ENCODE data around the gene RAB9A. TPM values are rescaled to one million over a fixed set of nuclear protein-coding genes. Genes with fewer than 3 reads are reported as not detected.
"Not testable (repeated sequence)": the region's sequence is repeated elsewhere in the genome, so short reads cannot be mapped to it uniquely, and the experiment has no call there.

The RAB9A gene
- total RNA-seq, 2 experiments from 2014 or later: 24.9 to 31.4 TPM

DNA sequence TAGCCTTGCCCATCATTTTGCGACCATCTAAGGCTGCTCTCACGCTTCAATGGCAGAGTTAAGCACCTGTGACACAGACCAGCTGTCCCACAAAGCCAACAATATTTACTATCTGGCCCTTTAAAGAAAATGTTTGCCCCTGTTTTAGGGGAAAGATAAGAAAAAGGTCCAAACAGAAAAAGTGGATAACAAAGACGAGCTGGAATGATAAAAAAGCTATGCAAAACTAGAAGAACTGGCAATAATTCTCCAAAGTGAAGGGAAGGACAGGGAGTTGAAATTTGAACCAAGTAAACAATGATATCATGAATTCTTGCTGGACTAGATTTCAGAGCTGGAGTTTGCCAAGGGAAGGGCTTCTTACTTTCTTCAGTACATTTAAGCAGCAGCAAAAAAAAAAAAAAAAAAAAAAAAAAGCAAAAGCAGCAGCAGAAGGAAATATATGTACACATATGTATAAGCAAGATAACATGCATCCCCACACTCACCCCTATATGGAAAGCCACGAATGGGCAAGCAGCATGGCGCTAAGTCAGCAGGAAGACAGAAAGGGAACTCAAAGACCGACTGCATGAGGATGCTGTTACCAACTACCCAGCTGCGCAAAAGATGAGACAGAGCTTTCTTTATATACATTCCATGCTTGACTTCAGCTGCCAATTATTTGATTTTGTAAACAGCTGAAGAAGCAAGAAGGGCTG is 33.0 kb downstream of the RAB9A start:
- ChIA-PET CTCF (no interaction called here), POLR2A (no interaction called here)
- H3K27ac Mint-ChIP-seq: no peak overlapping the region
- H3K36me3 Mint-ChIP-seq (ENCODE audit: low read depth): peaks cover 49% of the 10 kb centered on the region
- DNase-seq: no peak
- intact Hi-C loops (cut with DNase I, micrococcal nuclease): no loop called here
- peaks cover 2% of the 10 kb centered on the region for H3K9me3 Mint-ChIP-seq (ENCODE audit: low read depth)
- no peak for ATAC-seq
- H3K4me1 Mint-ChIP-seq: peaks cover 39% of the 10 kb centered on the region
- no peak overlapping the region for H3K4me3 Mint-ChIP-seq
- H3K27me3 Mint-ChIP-seq: no peaks in the 10 kb centered on the region

DNA sequence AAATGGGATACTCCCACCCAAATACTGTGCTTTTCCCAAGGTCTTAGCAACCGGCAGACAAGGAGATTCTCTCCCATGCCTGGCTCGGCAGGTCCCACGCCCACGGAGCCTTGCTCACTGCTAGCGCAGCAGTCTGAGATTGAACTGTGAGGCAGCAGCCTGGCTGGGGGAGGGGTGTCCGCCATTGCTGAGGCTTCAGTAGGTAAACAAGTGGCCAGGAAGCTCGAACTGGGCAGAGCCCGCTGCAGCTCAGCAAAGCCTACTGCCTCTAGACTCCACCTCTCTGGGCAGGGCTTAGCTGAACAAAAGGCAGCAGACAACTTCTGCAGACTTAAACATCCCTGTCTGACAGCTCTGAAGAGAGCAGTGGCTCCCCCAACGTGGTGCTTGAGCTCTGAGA is 36.0 kb downstream of the RAB9A start:
- POLR2A ChIA-PET; intact Hi-C loops (cut with DNase I, micrococcal nuclease): not testable (repeated sequence)

DNA sequence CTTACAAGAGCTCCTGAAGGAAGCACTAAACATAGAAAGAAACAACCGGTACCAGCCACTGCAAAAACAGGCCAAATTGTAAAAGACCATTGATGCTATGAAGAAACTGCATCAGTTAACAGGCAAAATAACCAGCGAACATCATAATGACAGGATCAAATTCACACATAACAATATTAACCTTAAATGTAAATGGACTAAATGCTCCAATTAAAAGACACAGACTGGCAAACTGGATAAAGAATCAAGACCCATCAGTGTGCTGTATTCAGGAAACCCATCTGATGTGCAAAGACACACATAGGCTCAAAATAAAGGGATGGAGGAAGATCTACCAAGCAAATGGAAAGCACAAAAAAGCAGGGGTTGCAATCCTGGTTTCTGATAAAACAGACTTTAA is 37.7 kb downstream of the RAB9A start:
- POLR2A ChIA-PET; ATAC-seq; H3K27me3 Mint-ChIP-seq; H3K9me3 Mint-ChIP-seq (ENCODE audit: low read depth); DNase-seq; H3K4me3 Mint-ChIP-seq: not testable (repeated sequence)
- Mint-ChIP-seq H3K36me3 (ENCODE audit: low read depth) (peaks cover 74% of the 10 kb centered on the region), H3K27ac (peak overlapping the region; percentile 65), H3K4me1 (peaks cover 60% of the 10 kb centered on the region)
- CTCF ChIA-PET: interaction anchor here (0.7 kb wide), 1 partner anchor 15 kb away, joined by 3 read pairs; no protein-coding TSS in a partner anchor
- intact Hi-C loops (cut with DNase I, micrococcal nuclease): loop anchor here in 1 of 2 experiments (1.0 kb wide), 1 partner anchor 8 kb away; the partner anchor contains the start of genes OFD1 and TRAPPC2

More for the DNA sequence above, 36.0 kb downstream of the RAB9A start:
- ATAC-seq; H3K9me3 Mint-ChIP-seq (ENCODE audit: low read depth); H3K4me3 Mint-ChIP-seq; H3K27me3 Mint-ChIP-seq: not testable (repeated sequence)
- H3K27ac Mint-ChIP-seq: peak overlapping the region; percentile 25
- CTCF ChIA-PET: interaction anchor here (0.6 to 1.3 kb wide), 2 partner anchors 9 to 778 kb away, joined by 3 read pairs; no protein-coding TSS in a partner anchor
- peaks cover 49% of the 10 kb centered on the region for H3K4me1 Mint-ChIP-seq
- DNase-seq: peak; percentile 65
- peaks cover 65% of the 10 kb centered on the region for H3K36me3 Mint-ChIP-seq (ENCODE audit: low read depth)

DNA sequence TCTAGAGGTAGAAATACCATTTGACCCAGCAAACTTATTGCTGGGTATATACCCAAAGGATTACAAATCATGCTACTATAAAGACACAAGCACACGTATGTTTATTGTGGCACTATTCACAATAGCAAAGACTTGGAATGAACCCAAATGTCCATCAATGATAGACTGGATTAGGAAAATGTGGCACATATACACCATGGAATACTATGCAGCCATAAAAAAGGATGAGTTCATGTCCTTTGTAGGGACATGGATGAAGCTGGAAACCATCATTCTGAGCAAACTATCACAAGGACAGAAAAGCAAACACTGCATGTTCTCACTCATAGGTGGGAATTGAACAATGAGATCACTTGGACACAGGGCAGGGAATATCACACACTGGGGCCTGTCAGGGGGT is 41.6 kb downstream of the RAB9A start:
- DNase-seq; H3K27me3 Mint-ChIP-seq; H3K4me3 Mint-ChIP-seq; H3K9me3 Mint-ChIP-seq (ENCODE audit: low read depth); ATAC-seq; H3K27ac Mint-ChIP-seq; POLR2A ChIA-PET; CTCF ChIA-PET: not testable (repeated sequence)
- Mint-ChIP-seq H3K4me1 (peaks cover 70% of the 10 kb centered on the region), H3K36me3 (ENCODE audit: low read depth) (peaks cover 74% of the 10 kb centered on the region)
- intact Hi-C loops (cut with DNase I, micrococcal nuclease): loop anchor here in 1 of 2 experiments (10.0 kb wide), 1 partner anchor 636 kb away; no protein-coding TSS in a partner anchor

DNA sequence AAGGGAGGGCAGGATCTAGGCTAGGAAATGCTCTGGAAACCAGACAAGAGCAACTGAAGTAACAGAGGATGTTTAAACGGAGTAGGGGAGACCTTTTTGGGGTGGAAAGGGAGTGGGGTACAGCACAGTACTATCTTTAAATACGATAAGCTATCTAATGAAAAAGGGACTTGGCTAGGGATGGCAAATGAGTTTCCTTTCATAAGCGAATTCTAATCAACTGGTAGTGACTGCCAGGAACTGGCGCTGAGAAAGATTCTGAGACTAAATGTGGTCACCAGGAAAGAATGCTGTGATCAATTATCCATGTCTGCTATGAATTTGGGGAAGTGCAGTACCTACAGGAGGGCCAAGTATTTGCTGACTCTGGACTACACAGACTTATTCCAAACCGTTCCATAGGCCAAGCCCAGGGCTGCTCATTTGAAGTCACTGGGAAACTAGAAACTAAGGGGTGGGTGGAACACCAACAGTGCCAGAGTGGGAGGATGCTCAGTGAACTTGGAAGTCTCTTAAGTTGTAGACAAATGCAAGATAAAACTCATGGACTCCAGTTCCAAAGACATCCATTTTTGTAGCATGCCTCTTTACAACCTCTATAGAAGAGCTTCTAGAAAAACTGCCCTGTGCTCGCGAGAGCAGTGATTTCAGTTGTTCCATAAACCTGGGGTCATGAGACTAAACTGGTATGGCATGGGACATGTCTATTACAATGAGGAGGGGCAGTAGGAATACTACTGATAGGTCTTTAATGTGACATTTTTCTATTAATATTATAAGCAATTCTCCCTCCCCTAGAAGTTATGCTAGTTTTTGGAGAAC is 43.5 kb downstream of the RAB9A start:
- intact Hi-C loops (cut with DNase I, micrococcal nuclease): loop anchor here in 1 of 2 experiments (10.0 kb wide), 1 partner anchor 638 kb away; no protein-coding TSS in a partner anchor
- peak overlapping the region; percentile 81 for H3K4me3 Mint-ChIP-seq
- ATAC-seq (no peak), DNase-seq (no peak)
- H3K4me1 Mint-ChIP-seq: peaks cover 59% of the 10 kb centered on the region
- H3K27me3 Mint-ChIP-seq: no peaks in the 10 kb centered on the region
- CTCF ChIA-PET: interaction anchor here (0.7 kb wide), 1 partner anchor 22 kb away, joined by 3 read pairs; no protein-coding TSS in a partner anchor
- peaks cover 3% of the 10 kb centered on the region for H3K9me3 Mint-ChIP-seq (ENCODE audit: low read depth)
- H3K27ac Mint-ChIP-seq: peak overlapping the region; percentile 73
- POLR2A ChIA-PET: interaction anchor here (1.1 kb wide), 1 partner anchor 10 kb away, joined by 4 read pairs; no protein-coding TSS in a partner anchor
- H3K36me3 Mint-ChIP-seq (ENCODE audit: low read depth): peaks cover 60% of the 10 kb centered on the region

DNA sequence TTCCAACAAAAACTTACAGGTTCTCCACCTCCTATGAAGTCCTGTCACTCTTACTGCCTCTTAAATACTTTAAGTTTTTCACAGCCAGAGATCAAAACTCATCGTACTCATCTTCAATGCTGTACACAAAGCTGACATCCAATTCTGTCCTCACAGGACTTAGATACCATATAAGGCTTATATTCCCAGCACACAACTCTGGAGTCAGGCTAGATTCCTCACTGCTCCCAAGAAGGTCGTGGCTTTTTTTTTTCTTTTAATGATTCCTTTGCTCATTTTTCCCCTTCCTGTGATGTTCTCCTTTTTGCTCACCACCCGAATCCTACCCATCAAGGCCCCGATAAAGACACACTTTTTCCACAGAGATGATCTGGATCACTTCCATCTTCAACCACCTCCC is 44.6 kb downstream of the RAB9A start:
- Mint-ChIP-seq H3K36me3 (ENCODE audit: low read depth) (peaks cover 50% of the 10 kb centered on the region), H3K9me3 (ENCODE audit: low read depth) (peaks cover 2% of the 10 kb centered on the region), H3K4me1 (peaks cover 50% of the 10 kb centered on the region), H3K27ac (peak overlapping the region; percentile 93), H3K27me3 (no peaks in the 10 kb centered on the region), H3K4me3 (peak overlapping the region; percentile 81)
- ChIA-PET POLR2A (interaction anchor here (1.1 to 2.2 kb wide), 2 partner anchors 9 to 45 kb away, joined by 4 read pairs; no protein-coding TSS in a partner anchor), CTCF (interaction anchor here (1.4 kb wide), 1 partner anchor 64 kb away, joined by 7 read pairs; no protein-coding TSS in a partner anchor)
- DNase-seq (no peak), ATAC-seq (no peak)
- intact Hi-C loops (cut with DNase I, micrococcal nuclease): loop anchor here in 1 of 2 experiments (10.0 kb wide), 1 partner anchor 639 kb away; no protein-coding TSS in a partner anchor

DNA sequence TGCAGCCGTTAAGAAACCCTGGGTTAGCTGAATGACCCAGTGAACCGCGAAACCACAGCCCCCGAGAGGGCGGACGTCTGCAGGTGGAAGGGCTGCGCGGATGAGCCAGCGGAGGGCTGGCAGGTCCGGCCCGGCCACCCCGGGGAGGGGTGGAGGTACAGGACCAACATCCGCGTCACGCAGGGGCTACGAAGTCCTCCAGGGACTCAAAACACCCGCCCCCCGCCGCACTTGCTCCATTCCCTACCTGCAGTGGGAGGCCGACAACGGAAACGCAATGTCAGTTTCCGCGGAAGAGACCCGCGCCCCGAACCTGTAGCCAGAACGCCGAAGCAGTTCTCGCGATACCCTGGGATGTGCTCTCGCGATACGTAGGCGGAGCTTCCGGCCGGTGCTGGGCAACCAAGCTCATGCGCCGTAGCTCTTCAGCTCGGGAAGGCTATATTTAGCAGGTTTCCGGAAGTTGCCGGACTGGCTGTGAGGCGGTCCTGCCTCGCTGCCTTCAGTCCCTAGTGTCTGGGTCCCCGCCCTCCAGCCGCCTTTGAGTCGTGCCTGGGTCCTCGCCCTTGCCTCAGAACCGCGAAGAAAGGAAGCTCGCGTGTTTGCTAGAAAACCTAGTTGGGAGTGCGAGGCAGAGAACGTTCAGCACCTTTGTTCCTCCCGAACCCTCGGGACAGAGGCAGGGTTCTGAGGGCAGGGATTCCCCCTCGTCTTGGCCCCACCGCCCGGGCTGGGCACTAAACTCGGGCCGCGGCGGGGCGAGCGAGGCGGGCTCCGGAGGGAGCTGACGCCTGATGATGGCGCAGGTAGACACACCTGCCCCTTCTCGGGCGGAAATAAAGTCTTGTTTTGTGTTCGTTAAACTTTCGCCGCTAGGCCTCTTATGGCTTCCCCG is 45.6 kb downstream of the RAB9A start, which contains the start of the genes OFD1 and TRAPPC2:
Gene OFD1, plus strand, starts transcription at position 471 of the 895 bp plus-strand sequence. Its CDS starts 324 bp downstream, at position 795.
Gene TRAPPC2, minus strand, starts transcription at position 343 of the 895 bp plus-strand sequence. CDS start 14,657 bp downstream, outside the sequence.
- no peaks in the 10 kb centered on the region for H3K27me3 Mint-ChIP-seq
- ChIA-PET POLR2A (interaction anchor here (0.6 to 2.2 kb wide), 5 partner anchors 8 to 683 kb away, joined by 3 to 9 read pairs (median 4); no protein-coding TSS in a partner anchor), CTCF (interaction anchor here (0.8 to 1.9 kb wide), 7 partner anchors 8 to 1470 kb away, joined by 3 to 10 read pairs (median 4); partner anchors contain the start of gene RAB9A)
- ATAC-seq: peak; percentile 95
- H3K4me3 Mint-ChIP-seq: peak within 1 kb of the TSS; percentile 81
- intact Hi-C loops (cut with DNase I, micrococcal nuclease): loop anchor here (1.0 to 10.0 kb wide), 9 partner anchors 8 to 640 kb away; partner anchors contain the start of genes RAB9A (in 2 of the 2), TCEANC (in 2 of the 2) and GEMIN8 (in 1 of the 2)
- peak; percentile 93 for DNase-seq
- peak within 1 kb of the TSS; percentile 93 for H3K27ac Mint-ChIP-seq
- peaks cover 2% of the 10 kb centered on the region for H3K9me3 Mint-ChIP-seq (ENCODE audit: low read depth)
- H3K36me3 Mint-ChIP-seq (ENCODE audit: low read depth): peaks cover 41% of the 10 kb centered on the region
- H3K4me1 Mint-ChIP-seq: peaks cover 42% of the 10 kb centered on the region

DNA sequence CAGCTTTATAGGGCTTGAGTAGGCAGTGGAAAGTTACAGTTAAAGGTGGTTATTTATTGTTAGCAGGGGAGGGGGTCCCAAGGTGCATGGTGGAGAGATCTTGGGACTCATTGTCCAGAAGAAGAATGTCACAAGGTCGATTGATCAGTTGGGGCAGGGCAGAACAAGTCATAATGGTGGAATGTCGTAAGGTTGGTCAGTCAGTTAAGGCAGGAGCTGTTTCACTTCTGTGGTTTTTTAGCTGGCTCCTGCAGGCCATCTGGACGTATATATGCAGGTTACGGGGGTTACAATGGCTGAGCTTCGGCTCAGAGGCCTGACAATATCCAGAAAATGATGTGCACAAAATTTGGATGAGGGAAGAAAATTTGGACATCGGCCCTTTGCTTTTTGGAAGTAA is 52.8 kb downstream of the RAB9A start:
- intact Hi-C loops (cut with DNase I, micrococcal nuclease): loop anchor here in 1 of 2 experiments (2.0 kb wide), 1 partner anchor 287 kb away; the partner anchor contains the start of gene GEMIN8
- Mint-ChIP-seq H3K36me3 (ENCODE audit: low read depth) (peaks cover 11% of the 10 kb centered on the region), H3K27ac (peak overlapping the region; percentile 34), H3K9me3 (ENCODE audit: low read depth) (no peaks in the 10 kb centered on the region), H3K4me3 (no peak overlapping the region), H3K4me1 (peaks cover 23% of the 10 kb centered on the region), H3K27me3 (no peaks in the 10 kb centered on the region)
- DNase-seq (no peak), ATAC-seq (no peak)
- ChIA-PET CTCF (interaction anchor here (1.5 kb wide), 1 partner anchor 83 kb away, joined by 5 read pairs; no protein-coding TSS in a partner anchor), POLR2A (interaction anchor here (0.7 kb wide), 1 partner anchor 72 kb away, joined by 5 read pairs; no protein-coding TSS in a partner anchor)

DNA sequence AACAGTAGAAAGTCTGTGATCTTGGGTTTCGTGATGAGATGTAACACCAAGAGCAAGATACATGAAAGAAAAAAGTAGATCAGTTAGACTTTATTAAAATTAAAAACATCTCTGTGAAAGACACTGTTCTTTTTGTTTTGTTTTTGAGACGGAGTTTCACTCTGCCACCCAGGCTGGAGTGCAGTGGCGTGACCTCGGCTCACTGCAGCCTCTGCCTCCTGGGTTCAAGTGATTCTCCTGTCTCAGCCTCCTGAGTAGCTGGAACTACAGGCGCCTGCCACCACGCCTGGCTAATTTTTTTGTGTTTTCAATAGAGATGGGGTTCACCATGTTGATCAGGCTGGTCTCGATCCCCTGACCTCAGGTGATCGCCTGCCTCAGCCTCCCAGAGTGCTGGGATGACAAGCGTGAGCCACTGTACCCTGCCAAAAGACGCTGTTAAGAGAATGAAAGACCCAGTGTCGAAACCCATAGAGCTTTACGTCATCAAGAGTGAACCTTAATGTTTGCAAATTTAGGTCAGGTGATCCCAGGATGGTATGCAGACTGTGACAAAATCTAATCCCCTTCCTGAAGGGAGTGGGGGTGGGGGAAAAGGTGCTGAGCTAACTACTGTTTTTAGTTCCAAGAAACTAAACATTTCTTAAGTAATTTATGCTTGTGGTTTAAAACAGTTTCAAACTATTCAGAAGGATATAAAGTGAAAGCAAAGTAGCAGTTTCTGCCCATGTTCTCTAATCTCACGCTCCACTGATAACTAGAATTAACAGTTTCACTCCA is 53.7 kb downstream of the RAB9A start:
- Mint-ChIP-seq H3K9me3 (ENCODE audit: low read depth) (no peaks in the 10 kb centered on the region), H3K27me3 (no peaks in the 10 kb centered on the region), H3K27ac (peak overlapping the region; percentile 34), H3K4me1 (peaks cover 18% of the 10 kb centered on the region), H3K4me3 (peak overlapping the region; percentile 43), H3K36me3 (ENCODE audit: low read depth) (peaks cover 16% of the 10 kb centered on the region)
- DNase-seq (peak; percentile 69), ATAC-seq (peak; percentile 93)
- intact Hi-C loops (cut with DNase I, micrococcal nuclease): loop anchor here in 1 of 2 experiments (2.0 kb wide), 1 partner anchor 286 kb away; the partner anchor contains the start of gene GEMIN8
- ChIA-PET CTCF (interaction anchor here (1.0 to 1.6 kb wide), 5 partner anchors 8 to 236 kb away, joined by 3 to 5 read pairs (median 5); partner anchors contain the start of genes OFD1, TCEANC and TRAPPC2), POLR2A (interaction anchor here (0.6 to 1.0 kb wide), 4 partner anchors 8 to 676 kb away, joined by 4 to 6 read pairs (median 4); partner anchors contain the start of genes OFD1, RAB9A and TRAPPC2)

Measured in activated CD4-positive, alpha-beta T cell treated with anti-CD3 and anti-CD28 coated beads for 36 hours (primary cell).